Epidermal melanocyte (primary cell): ENCODE results near the gene MVD.
A peak's percentile ranks its signal among the peaks of the same experiment; 100 is the strongest.

Source experiments
- DNase-seq: peaks from one replicate; pipeline ENCODE4 v3.0.0; 2011; ENCODE audit warnings: low spot score; ENCODE audit not compliant: insufficient read length

The MVD gene

GRCh38 chr16:88640498-88641247 is 22.2 kb downstream of the MVD start:
- no peak for DNase-seq

- DNase-seq, result no peak
Observed at GRCh38 chr16:88640039-88640495, 22.8 kb downstream of the MVD start.

- no peak for DNase-seq
Observed at GRCh38 chr16:88639231-88640038, 23.5 kb downstream of the MVD start.

DNA sequence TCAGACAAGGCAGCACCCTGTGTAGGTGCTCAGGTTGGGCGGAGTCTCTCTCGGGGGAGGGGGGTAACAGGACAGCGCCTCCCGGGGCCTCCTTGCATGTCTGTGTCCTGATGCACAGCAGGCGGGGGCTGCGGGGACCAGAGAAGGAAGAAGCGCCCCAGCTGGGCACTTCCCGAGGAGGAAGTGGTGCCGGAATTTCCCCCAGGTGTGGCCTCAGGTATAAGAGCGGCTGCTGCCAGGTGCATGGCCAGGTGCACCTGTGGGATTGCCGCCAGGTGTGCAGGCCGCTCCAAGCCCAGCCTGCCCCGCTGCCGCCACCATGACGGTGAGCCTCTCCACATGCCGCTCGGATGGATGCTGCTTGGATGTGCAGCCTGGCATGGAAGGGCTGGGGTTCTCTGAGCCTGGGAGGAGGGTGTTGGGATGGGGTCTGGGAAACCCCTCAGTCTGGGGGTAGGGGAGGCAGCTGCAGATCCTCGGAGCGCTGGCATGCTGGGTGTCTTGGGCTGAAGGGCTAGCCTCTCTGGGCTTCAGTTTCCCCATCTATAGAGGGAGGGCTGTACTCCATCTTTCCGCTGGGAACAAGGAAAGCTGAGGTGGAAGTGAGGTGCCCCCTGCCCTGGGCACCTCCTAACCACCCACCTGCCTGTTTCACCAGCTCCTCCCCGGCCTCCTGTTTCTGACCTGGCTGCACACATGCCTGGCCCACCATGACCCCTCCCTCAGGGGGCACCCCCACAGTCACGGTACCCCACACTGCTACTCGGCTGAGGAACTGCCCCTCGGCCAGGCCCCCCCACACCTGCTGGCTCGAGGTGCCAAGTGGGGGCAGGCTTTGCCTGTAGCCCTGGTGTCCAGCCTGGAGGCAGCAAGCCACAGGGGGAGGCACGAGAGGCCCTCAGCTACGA is 24.3 kb downstream of the MVD start, which contains the start of gene IL17C:
TSS of gene IL17C (plus strand) at position 250 of the 908 bp plus-strand sequence. CDS start at position 320, 70 bp downstream.
- no peak for DNase-seq

DNA sequence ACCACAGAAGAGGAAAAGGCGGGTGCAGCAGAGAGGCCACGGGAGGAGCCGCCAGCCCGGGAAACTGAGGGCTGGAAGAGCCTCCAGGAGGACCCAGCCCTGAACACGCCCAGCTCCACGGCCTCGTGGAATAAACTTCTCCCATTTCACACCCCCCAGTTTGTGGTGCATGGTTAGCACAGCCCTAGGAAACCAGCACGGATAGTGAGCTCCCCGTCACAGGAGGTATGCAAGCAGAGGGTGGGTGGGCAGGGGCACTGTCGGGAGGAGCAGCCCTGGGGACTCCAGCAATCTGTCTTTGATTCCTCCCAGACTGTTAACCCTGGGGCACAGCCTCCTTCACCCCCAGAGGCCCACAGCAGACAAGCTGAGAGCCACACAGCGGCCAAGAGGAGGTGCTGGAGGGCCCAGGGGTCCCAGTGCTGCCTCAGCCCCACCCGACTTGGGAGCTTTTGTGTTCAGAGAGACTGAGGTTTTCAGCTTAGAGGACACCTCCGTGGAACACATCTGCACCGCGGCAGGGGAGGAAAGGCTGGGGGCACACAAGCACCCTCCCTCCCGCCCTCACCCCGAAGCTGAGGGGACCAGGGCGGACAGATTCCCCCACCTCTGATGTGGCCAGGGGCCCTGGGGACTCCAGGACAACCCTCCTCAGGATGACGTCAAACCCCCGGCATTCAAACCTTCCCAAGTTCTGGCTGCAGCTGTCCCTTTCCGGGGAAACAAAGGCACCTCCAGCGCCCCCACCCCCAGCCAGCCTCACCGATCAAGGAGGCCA is 26.2 kb downstream of the MVD start:
- no peak for DNase-seq

DNA sequence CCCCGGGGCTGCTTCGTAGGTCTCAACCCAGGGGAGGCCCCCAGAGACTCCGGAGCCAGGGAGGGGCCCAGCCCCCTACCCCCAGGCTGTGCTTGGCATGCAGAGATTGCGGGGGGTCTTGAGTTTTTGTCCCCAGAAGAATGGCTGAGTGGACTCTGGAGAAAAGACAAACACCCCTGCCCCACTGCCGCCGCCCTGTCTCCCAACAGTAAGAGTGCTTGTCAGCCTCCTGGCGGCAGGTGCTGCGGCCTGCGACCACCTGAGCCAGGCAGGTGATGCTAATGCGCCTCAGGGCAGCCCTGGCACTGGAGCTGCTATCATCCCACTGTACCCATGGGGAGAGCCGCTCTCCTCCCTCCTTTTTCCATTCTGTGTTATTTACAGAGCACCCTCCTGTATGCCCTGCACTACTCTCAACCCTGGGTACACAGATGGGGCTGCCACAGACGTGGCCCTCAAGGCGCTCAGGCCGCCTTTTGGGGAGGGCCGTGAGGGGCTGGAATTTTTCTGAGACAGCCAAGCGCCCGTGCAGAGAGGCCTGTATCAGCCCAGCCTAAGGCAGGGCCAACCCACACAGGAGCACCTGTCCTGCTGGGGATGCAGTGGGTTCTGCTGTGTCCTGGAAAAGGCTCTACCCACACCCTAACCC is 27.1 kb downstream of the MVD start:
- DNase-seq, result no peak

GRCh38 chr16:88634994-88635670 is 27.8 kb downstream of the MVD start:
- DNase-seq, result no peak

DNA sequence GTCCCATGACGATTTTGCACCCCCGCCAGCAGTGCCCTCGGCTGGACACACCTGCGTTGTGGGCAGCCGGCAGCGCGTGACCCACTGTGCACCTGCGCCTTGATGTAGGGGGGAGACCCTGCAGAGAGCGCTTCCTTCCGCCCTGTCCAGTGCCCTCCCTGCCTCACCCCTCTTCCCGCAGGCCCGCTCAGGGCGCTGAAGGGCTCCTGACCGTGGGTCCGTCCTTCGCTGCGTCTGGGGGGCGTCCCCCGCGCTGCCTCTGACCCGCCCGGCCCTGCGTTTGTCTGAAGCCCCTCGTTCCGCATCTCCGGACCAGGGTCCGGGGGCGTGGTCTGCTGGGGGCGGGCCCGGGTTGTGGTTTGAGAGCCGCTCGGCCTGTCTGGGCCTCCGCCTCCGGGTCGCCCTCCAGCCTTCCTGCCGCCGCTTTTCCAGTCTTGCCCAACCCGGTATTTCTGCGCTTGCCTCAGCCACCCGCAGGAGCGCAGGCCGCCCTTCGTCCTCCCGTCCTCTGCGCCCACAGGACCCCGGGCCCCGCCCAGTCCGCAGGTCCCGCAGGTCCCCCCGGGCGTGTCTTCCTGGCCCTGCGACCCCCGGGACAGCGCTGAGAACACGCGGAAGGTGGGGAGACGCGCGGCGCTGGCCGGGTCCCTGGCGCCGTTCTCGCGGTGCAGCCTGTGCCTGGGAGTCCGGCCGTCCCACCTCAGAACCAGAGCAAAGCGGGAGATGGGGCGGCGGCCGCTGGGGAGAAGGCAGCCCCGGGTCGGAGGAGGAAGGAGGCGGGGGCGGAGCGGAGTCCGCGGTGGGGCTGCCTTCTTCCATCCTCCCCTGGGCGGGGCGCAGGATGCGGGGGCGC is 28.5 kb downstream of the MVD start:
- DNase-seq, result peak; percentile 64

- DNase-seq, result no peak
Observed at GRCh38 chr16:88633684-88634140, 29.2 kb downstream of the MVD start.

- no peak for DNase-seq
Observed at GRCh38 chr16:88632587-88632930, 30.3 kb downstream of the MVD start.

DNA sequence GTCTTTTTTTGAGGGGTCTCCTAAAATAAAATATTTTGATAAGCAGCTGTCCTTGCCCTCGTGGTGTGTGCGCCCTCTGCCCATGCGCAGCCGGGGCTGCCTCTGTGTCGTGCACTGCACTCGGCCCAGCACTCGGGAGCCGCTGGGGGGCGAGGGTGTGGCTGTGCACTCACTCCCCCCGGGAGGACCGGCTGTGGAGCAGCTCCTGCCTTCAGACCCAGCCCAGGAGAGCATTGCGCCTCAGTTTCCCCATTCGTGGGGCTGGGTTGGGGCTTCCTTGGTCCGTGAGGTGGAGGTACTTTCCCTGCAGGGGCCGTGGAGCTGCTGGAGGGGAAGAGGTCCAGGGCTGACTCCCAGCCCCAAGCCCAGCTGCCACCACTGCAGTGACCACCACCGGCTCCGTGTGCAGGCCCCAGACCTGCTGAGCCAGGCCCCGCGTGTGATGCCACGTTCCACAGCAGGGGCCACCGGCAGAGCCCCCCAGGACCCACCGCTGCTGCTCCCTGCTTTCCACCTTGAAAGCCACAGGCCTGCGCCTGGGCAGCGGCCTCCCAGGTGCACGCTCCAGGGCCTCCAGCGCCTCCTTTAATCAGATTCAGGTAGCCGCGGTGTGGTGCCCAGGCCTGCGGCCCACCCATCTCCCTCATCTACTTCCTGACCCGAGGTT is 30.8 kb downstream of the MVD start:
- DNase-seq, result no peak

- no peak for DNase-seq
Observed at GRCh38 chr16:88631384-88631783, 31.5 kb downstream of the MVD start.

DNA sequence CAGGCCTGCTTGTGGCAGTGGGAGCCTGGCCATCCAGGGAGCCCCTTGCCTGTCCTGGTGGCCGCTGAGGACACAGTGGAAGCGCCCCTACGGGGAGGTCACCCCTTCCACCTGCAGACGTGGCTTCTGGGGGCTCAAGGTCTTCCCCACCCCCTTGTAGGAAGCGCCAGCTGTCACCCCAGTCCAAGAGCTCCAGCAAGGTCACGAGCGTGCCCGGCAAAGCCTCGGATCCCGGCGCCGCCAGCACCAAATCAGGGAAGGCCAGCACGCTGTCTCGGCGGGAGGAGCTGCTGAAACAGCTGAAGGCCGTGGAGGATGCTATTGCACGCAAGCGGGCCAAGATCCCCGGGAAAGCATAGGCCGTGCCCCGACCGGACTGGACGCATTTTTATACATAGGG is 31.9 kb downstream of the MVD start:
- DNase-seq, result no peak

GRCh38 chr16:88630433-88630832 is 32.5 kb downstream of the MVD start:
- no peak for DNase-seq

DNA sequence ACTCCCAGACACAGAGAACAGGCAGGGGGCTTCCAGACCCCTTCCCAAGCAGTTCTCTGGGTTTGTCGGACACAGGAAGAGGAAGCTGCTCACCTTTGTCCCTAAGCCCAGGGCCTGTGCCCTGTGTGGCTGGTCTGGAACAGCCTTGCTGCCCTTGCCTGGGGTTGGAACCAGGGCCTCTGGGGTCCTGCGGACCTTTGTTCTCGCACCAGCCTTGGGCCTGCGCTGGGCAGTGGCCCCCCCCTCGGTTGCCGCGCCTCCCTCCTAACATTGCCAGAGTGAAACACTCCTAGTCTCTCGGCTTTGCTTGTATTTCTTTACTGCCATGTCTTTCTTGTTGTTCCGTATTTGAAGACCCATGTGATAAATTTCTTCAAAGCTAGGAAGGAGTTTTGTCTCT is 33.1 kb downstream of the MVD start:
- DNase-seq, result no peak

DNA sequence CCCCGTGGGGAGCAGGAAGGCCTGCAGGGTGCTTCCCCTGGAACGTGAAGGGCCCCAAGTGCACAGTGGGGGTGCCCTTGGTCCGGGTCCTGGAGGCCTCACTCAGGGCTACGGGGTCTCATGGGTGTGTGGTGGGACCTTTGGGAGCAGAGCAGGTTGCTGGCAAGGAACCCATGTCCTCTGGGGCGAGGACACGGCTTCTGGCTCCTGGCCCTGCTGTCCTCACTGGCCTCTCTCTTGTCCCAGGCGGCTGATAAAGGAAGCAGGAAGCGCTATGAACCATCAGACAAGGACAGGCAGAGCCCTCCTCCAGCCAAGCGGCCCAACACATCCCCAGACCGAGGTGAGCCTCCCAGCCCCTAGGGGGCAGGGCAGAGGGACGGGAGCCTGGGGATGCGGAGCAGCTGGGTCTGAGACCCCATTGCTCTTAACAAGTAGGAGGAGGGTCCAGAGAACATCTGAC is 34.3 kb downstream of the MVD start:
- DNase-seq, result no peak

GRCh38 chr16:88627531-88628411 is 35.1 kb downstream of the MVD start:
- no peak for DNase-seq
